GM08714 (cell line): ENCODE measurements around the gene FIBCD1.
"Not testable (repeated sequence)": the region's sequence is repeated elsewhere in the genome, so short reads cannot be mapped to it uniquely, and the experiment has no call there.

Experiments used
- H3K4me3 ChIP-seq: fragments of 200-500 bp; sonication (Bioruptor generic); 2 replicates; pipeline ENCODE4 v1.5.1; 2014; ENCODE audit warnings: mild to moderate bottlenecking, low read length, inconsistent platforms
- ZNF274 ChIP-seq: IDR thresholded peaks from 2 replicates; pipeline ENCODE4 v1.6.1; 2012; ENCODE audit warnings: mild to moderate bottlenecking, low read depth, low read length

FIBCD1 gene

GRCh38 chr9:130919559-130920145 lies 19.4 kb downstream of the FIBCD1 start:
- H3K4me3 ChIP-seq = no peak overlapping the region
- no peak for TF ChIP-seq ZNF274

DNA sequence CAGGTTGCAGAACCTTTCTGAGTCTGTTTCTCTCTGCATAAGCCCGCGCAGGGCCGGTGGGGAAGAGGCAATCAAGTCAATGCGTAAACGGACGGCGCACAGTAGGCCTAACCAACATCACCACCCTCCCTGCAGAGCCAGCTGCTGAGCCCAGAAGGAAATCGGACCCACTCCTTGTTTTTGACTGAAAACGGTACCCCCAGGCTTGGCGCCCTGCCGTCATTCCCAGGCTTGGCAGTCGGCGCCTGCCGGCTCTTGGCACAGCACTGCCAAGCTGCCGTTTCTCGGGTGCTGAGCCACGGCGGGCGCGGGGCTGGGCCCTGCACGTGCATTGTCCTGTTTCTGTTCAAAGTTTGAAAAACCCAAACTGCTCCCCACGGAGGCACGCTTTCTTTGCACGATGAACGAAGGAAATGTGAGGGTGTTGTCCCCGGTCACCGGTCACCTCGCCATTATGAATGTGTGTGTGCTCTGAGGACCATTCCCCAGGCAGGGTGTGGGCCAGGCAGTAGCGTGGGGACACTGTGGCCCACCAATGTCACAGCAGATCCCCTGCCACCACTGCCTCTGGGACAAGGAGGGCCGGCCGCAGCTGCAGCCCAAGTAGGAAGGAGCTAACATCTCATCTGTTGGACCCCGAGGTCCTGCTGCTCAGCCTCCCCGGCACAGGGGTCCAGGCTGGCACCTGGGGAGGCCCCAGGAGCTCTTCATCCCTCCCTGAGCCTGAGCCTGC lies 20.1 kb downstream of the FIBCD1 start:
- no peak for TF ChIP-seq ZNF274
- no peak overlapping the region for H3K4me3 ChIP-seq

DNA sequence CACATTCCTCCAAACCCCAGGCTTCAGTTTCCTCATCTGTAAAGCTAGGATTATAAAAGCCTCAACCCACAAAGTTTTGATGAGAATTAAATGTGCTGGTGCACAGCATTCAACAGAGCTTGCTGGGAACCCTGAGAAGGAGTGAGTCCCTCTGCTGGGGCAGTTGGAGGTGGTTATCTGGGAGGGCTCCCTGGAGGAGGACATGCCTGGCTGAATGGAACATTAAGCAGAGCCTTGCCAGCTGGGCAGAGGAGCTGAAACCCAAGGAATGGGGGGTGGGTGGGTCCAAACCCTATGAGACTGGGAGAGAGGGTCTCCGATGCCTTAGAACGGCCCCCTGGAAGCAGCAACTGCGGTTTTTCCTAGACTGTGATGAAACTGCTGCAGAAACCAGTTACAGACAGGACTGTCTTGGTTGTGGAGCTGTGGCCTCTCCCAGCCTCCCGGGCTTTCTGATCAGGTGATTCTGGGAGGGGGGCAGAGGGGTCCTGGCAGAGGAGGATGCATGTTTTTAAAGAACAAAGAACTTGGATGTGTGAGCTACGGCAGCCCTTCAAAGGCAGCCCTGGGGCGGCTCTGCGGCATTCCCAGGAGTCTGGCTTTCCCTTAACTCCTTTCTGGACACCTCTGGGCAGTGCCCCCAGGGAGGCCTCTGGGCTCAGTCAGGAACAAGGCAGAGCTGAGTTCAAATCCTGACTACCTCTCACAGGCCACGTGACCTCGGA lies 20.8 kb downstream of the FIBCD1 start:
- TF ChIP-seq ZNF274 = no peak
- no peak overlapping the region for H3K4me3 ChIP-seq

DNA sequence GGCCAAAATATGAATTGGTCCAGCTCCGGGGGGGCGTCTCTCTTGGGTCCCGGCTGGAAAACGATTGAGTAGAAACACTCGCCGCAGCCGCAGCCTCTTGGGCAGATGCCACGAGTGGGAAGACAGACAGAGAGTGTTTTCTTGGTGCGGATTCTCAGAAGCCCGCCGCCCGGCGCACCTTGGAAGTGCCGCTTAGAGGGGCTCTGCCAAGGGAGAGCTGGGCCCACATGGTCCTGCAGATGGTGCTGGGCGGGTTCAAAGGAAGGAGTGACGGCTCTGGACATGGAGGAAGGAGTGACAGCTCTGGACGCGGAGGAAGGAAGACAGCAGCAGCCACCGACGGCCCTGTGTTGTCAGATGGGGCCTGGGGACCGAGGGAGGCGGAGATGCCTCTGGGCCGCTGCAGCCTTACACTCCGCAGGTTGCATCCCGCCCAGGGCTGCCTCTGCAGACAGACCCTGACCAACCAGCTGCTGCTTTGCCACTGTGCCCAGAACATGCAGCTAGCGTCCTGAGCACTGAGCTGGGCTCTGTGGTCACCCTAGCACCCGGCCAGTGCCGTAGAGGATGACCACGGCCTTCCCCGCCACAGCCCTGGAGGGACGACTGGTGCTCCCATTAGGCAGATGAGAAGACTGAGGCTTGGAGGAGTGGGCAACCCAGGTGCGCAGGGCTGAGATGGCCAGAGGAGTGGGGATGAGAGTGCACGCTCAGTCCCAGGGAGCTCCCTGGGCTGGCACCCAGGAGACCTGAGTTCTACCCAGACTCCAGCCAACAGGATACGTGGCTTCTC lies 21.7 kb downstream of the FIBCD1 start:
- no peak for TF ChIP-seq ZNF274

DNA sequence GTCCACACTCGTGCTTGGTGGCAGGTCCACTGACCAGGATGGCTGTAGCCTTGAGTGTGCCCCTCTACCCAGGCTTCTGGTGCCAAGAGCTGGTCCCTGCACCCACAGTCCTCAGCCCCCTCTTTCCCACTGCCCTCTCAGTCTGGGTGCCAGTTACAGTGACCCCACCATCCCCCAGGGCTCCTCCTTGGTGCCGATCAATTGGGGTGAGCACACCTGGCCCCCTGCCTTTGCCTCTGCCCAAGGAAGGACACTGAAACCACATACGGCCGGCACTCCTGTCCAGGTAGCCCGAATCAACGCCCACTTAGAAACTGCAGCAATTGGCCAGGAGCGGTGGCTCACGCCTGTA lies 24.0 kb downstream of the FIBCD1 start:
- no peak for TF ChIP-seq ZNF274
- H3K4me3 ChIP-seq = no peak overlapping the region

More for the DNA sequence above, 21.7 kb downstream of the FIBCD1 start:
- no peak overlapping the region for H3K4me3 ChIP-seq

DNA sequence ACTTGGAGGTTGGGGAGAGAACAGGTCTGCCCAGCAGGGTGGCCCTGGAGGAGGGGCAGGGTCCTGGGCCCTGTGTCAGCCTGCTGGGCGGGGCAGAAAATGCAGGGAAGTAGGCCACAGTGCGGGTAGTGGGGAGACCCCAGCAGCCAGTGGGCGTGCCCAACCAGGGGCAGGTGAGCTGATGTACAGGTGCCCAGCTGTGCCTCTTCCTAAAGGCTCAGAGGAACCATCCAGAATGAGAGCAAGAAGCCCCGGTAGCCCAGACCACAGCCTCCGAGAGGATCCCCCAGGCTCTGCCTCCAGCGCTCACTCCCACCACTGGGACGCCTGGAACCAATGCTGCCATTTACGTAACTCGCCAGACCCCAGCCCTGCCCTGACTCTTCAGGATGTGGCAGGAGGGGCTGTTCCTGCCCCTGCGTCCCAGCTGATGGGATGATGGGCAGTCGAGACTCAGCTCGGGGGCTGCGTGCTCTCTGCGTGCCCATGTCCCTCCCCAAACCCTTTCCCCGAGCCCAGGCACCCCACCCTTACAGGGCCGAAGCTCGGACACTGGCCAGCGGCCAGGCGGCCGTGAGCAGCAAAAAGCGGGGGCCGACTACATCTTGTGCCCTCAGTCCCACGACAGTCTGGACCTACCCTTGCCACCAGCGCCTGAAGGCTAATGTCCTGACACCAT lies 24.5 kb downstream of the FIBCD1 start:
- H3K4me3 ChIP-seq = no peak overlapping the region
- no peak for TF ChIP-seq ZNF274

- no peak for TF ChIP-seq ZNF274
Measured at GRCh38 chr9:130913599-130914416, 25.2 kb downstream of the FIBCD1 start.

GRCh38 chr9:130912932-130913598 lies 26.0 kb downstream of the FIBCD1 start:
- no peak overlapping the region for H3K4me3 ChIP-seq
- no peak for TF ChIP-seq ZNF274

More at GRCh38 chr9:130913599-130914416, 25.2 kb downstream of the FIBCD1 start:
- no peak overlapping the region for H3K4me3 ChIP-seq

DNA sequence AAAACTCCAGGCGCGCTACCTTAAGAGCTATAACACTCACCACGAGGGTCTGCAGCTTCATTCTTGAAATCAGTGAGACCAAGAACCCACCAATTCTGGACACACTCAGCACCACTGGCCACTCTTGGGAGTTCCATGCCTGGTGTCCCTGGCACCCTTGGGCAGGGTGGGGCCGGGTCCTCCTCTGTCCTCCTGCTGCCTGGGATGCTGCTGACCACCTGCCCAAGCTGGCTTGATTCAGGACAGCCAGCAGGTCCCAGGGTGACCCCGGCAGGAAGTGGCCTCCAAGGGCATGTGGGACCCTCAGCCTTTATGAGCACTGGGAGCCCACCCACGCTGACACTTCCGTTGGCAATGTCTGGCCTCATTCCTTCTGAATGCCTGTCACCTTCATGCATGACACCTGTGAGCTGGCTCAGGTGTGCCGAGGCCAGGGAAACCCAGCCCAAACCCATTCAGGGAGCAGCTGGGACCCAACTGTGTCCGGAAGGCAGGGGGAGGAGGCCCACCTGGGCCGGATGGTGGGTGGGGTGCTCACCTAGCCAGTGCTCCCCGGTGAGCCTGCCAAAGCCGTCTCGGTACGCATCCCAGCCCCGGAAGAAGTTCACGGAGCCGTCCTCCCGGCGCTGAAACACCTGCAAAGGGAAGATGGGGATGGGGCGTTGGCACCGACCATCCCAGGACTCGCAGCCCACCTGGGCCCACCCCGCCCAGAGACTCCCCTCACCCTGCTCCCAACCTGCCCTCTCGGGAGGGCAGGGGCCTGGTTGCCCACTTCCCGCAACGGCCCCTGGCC lies 27.6 kb downstream of the FIBCD1 start:
- no peak overlapping the region for H3K4me3 ChIP-seq
- TF ChIP-seq ZNF274 = no peak

GRCh38 chr9:130910670-130911069 lies 28.4 kb downstream of the FIBCD1 start:
- not testable (repeated sequence) for H3K4me3 ChIP-seq

- not testable (repeated sequence) for H3K4me3 ChIP-seq
Measured at GRCh38 chr9:130910041-130910440, 29.0 kb downstream of the FIBCD1 start.

DNA sequence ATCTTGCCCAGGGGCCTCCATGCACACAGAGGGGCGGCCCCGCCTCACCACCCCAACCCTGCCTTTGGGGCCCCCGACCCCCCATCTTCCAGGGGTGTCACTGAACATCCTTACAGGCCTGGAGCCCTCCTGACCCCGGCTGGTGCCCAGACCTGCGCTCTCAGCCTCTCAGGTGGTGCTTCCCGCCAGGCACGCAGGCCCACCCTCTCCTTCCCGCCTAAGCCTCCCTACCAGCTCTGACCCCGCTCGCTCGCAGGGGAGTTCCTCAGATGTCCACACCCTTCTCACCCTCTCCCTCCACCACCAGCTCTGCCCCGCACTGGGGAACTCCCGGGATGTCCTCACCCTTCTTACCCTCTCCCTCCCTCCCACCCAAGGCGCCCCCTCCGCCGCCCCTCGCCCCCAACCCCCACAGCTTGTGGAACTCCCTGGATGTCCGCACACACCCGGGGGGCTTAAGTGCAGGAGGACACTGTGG lies 30.1 kb downstream of the FIBCD1 start:
- no peak overlapping the region for H3K4me3 ChIP-seq
- TF ChIP-seq ZNF274 = no peak
